ENCODE data around the gene CR1L.
A peak's percentile ranks its signal among the peaks of the same experiment; 100 is the strongest.
"Not testable (repeated sequence)": the region's sequence is repeated elsewhere in the genome, so short reads cannot be mapped to it uniquely, and the experiment has no call there.

The CR1L gene

GRCh38 chr1:207682872-207683434 lies 38.0 kb downstream of the CR1L start:
- DNase-seq (ENCODE audit: low read depth in 2 of 2) = not testable (repeated sequence)

DNA sequence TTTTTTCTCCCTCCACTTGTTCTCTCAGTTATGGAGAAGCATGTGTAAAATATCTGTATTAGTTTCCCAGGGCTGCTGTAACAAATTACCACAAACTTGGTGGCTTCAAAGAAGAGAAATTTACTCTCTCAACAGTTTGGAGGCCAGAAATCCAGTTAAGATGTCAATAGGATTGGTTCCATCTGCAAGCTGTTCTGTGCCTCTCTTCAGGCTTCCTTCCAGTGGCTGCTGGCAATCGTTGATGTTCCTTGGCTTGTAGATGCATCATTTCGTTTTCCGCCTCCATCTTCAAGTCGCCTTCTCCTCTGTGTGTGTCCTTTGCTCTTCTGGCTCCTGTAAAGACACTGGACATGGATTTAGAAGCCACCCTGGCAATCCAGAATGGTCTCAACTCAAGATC lies 45.6 kb downstream of the CR1L start:
- not testable (repeated sequence) for DNase-seq (ENCODE audit: low read depth in 2 of 2)

DNA sequence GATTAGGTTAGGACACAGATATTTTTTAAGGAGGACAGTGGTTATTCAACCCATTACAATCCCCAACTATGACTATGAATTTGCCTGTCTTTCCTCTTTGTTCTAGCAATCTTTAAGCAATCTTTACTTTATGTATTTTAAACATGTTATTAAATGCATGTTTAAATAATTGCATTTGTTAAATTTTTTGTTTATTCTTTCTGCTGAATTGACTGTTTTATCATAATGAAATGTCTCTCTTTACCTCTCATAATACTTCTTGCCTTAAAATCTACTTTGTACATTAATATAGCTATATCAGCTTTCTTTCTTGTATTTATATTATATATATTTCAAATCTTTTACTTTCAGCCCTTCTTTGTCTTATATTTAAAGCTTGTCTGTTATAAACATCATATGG lies 46.1 kb downstream of the CR1L start:
- DNase-seq (ENCODE audit: low read depth in 2 of 2) = no peak

- no peak for DNase-seq (ENCODE audit: low read depth in 2 of 2)
Measured at GRCh38 chr1:207691841-207692240, 46.9 kb downstream of the CR1L start.

- DNase-seq (ENCODE audit: low read depth in 2 of 2) = not testable (repeated sequence)
Measured at GRCh38 chr1:207692291-207692690, 47.4 kb downstream of the CR1L start.

DNA sequence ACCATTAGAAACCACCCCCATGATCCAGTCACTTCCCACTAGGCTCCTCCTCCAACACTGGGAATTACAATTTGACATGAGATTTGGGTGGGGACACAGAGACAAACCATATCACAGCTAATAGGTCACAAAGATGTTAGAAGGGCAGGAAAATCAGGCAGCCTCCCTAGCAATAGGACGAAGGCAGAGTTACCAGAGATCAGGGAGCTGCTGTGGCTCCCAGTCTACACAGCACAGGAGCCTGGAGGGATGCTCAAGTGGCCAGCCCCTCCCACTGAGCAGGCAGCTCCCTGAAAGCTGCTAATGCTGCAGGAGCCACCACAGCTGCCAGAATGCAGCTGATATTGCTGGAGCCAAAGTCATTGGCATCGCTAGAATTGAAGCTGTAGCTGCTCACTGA lies 51.0 kb downstream of the CR1L start:
- DNase-seq (ENCODE audit: low read depth in 2 of 2) = no peak

GRCh38 chr1:207698822-207699483 lies 54.0 kb downstream of the CR1L start:
- DNase-seq (ENCODE audit: low read depth in 2 of 2) = peak in 1 of 2 experiments; percentile 43

DNA sequence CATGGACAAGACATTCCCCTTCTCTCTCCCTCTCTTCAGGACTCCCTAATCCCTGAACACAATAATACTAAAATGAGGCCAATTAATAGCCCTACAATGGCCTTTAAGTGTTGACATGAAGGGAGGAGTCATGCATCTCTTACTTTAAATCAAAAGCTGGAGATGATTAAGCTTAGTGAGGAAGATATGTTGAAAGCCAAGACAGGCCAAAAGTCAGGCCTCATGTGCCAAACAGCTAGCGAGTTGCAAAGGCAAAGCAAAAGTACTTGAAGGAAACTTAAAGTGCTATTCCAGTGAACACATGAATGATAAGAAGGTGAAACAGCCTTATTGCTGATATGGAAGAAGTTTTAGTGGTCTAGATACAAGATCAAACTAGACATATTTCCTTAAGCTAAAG lies 57.4 kb downstream of the CR1L start:
- no peak for DNase-seq (ENCODE audit: low read depth in 2 of 2)

- DNase-seq (ENCODE audit: low read depth in 2 of 2) = no peak
Measured at GRCh38 chr1:207703712-207704111, 58.8 kb downstream of the CR1L start.

DNA sequence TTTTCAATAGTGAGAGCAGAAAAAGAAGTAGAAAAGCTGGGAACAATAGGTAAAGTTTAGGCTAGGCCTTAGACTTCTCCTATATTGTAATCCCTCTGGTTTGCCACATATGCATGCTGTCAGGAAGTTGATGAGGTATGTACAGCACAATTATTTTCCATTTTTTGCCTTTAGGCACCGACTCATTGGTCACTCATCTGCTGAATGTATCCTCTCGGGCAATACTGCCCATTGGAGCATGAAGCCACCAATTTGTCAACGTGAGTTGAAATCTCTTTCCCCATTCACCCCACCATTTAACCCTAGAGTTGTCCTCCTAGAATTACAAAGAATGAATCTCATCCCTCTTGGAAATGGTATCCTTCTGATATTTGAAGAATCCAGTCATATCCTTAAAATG lies 63.1 kb downstream of the CR1L start:
- not testable (repeated sequence) for DNase-seq (ENCODE audit: low read depth in 2 of 2)

- no peak for DNase-seq (ENCODE audit: low read depth in 2 of 2)
Measured at GRCh38 chr1:207711285-207711684, 66.4 kb downstream of the CR1L start.

- not testable (repeated sequence) for DNase-seq (ENCODE audit: low read depth in 2 of 2)
Measured at GRCh38 chr1:207712701-207713100, 67.8 kb downstream of the CR1L start.

- no peak for DNase-seq (ENCODE audit: low read depth in 2 of 2)
Measured at GRCh38 chr1:207713529-207713928, 68.6 kb downstream of the CR1L start.

DNA sequence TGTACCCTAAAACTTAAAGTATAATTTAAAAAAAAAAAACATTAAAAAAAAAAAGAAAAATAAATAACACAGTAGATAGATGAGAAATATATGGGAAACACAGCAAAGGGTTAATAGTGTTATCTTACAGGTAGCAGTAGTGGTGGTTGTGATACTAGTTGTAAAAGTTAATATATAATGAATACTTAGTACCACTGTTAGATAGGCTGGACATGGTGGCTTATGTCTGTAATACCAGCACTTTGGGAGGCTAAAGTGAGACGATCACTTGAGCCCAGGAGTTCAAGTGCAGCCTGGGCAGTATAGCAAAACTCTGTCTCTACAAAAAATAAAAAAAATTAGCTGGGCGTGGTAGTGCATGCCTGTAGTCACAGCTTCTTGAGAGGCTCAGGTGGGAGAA lies 74.3 kb downstream of the CR1L start:
- DNase-seq (ENCODE audit: low read depth in 2 of 2) = no peak

- DNase-seq (ENCODE audit: low read depth in 2 of 2) = not testable (repeated sequence)
Measured at GRCh38 chr1:207728200-207728858, 83.4 kb downstream of the CR1L start.

DNA sequence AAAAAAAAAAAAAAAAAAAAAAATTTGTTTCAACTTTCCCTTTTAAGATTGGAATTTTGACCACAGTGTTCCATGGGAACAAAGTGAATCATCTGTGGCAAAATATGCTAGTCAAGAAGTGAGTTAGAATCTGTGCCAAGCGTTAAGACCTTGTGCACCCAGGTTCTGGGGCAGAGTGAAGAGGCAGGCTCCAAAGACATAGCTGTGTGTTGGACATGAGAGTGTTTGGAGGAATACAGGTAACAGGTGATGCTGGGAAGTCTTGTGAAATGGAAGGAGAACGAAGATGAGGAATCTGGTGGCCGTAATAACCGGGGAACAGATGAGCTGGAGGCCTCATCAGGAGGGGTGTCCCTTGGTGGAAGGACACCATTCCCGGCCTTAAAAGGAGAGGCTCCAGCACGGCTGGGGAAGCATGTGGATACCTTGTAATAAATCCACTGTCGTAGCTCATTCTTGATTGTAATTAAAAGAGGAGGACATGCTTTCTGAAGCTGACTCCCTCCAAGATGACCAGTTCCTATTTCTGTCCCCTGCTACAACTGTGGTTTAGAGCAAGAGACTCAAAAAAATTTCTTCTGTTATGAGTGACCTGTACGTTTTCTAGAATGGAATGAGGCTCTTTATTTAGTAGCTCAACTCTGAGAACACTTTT lies 92.7 kb downstream of the CR1L start:
- DNase-seq (ENCODE audit: low read depth in 2 of 2) = not testable (repeated sequence)

GRCh38 chr1:207738158-207738659 lies 93.3 kb downstream of the CR1L start:
- DNase-seq (ENCODE audit: low read depth in 2 of 2) = not testable (repeated sequence)

DNA sequence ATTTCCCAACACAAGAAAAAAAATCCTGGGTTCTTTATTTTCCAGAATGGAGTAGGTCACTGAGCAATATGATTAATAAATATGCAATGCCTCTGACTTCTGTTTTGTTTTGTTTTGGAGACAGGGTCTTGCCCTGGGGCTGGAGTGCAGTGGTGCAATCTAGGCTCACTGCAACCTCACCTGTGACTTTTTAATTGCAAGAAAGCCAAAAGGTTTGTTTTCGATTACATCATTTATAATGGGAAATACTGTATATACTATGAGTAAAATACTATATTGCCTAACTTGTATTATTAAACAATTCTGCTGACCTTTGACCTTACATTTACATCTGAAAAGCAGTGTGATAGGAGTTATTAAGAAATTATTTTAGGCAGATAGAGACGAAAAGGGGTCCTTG lies 95.3 kb downstream of the CR1L start:
- DNase-seq (ENCODE audit: low read depth in 2 of 2) = no peak

DNA sequence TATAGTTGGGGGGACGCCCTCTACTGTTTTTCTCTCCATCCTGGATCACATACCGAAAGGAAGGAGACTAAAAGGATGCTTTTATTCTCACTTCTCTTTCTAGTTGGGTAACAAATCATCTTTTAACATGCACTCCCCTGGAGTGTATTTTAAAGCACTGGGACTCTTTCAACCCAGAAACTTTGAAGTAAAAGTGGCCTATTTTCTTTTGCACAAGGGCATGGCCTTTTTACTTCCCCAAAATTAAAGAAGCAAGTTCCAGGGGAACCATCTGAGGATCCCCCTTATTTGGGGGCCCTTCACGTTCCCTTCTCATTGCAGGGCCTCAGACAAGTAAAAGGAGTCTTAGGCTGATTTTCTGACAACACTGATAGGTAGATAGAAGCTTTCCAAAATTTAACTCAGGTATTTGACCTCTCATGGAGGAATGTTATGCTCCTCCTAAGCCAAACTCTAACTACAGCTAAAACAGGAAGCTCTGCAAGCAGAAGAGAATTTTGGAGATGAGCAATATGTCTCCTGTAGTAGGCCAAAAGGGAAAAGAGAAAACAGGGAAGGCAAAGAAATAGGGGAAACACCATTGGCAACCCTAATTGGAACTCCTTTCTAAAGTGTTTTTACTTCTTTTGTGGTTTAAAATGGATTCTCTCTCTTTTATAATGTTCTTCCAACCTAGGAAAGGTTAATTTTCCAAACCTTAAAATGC lies 98.1 kb downstream of the CR1L start:
- no peak for DNase-seq (ENCODE audit: low read depth in 2 of 2)

DNA sequence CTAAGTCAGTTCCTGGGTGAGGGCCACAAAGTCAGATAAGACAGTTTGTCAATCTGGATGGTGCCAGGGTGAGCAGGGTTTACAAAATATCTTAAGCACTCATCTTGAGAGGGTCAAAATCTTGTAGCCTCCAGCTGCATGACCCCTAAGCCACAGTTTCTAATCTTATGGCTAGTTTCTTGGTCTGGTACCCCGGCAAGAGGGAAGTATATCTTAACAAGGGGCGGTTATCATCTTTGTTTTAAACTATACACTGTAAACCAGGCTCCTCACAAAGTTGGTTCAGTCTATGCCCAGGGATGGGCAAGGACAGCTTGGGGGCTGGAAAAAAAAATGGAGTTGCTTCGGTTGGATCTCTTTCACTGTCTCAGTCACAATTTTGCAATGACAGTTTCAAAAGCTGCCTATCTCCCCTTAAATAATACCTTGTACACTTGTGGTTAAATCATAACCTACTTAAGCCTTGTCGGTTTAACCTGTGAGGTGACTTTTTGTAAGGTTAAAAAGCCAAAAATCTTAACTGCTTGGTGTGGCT lies 99.1 kb downstream of the CR1L start:
- DNase-seq (ENCODE audit: low read depth in 2 of 2) = no peak

- no peak for DNase-seq (ENCODE audit: low read depth in 2 of 2)
Measured at GRCh38 chr1:207745285-207745684, 100.4 kb downstream of the CR1L start.

Data from stimulated activated CD4-positive, alpha-beta T cell treated with anti-CD3 and anti-CD28 coated beads, Interleukin-12 subunit alpha, Interleukin-12 subunit beta, amount 100 ng/mL, for 24 hours (primary cell).